ENCODE data around the gene SLC43A2. TPM values are rescaled to one million over a fixed set of nuclear protein-coding genes. Genes with fewer than 3 reads are reported as not detected.

SLC43A2 gene
- total and polyA plus RNA-seq, 2 of the 13 experiments (the other 11 are each of a cell fraction or from before 2014, with no cell fraction given), result 7.3 to 20.0 TPM

- TF ChIP-seq IRF9 (CRISPR knock-in tag; IDR thresholded peaks at IDR 0.05; ENCODE audit: borderline replicate concordance) (no peak), HMGA1 (CRISPR knock-in tag; conservative IDR thresholded peaks at IDR 0.05) (no peak), PAXIP1 (CRISPR knock-in tag; conservative IDR thresholded peaks at IDR 0.05) (no peak), ZNF18 (CRISPR knock-in tag; IDR thresholded peaks at IDR 0.05; ENCODE audit: insufficient replicate concordance) (no peak), ZNF142 (CRISPR knock-in tag; IDR thresholded peaks at IDR 0.05) (no peak), PLSCR1 (CRISPR knock-in tag; IDR thresholded peaks at IDR 0.05; ENCODE audit: borderline replicate concordance) (no peak), GTF2F1 (IDR thresholded peaks at IDR 0.05; ENCODE audit: low read length) (no peak), ZSCAN21 (CRISPR knock-in tag; IDR thresholded peaks at IDR 0.05; ENCODE audit: borderline replicate concordance) (no peak), ZNF619 (CRISPR knock-in tag; IDR thresholded peaks at IDR 0.05) (no peak), ZFP36L2 (CRISPR knock-in tag; IDR thresholded peaks at IDR 0.05) (no peak), HIVEP1 (CRISPR knock-in tag; IDR thresholded peaks at IDR 0.05) (0 out of 2 replicates have a peak, but pooled peaks have one; percentile 9), NPAS2 (CRISPR knock-in tag; IDR thresholded peaks at IDR 0.05; ENCODE audit: borderline replicate concordance) (no peak), DNMT3B (CRISPR knock-in tag; conservative IDR thresholded peaks at IDR 0.05) (no peak), ZNF333 (CRISPR knock-in tag; IDR thresholded peaks at IDR 0.05; ENCODE audit: borderline replicate concordance) (no peak), MAZ (IDR thresholded peaks at IDR 0.05; ENCODE audit: borderline replicate concordance, low read depth, low read length) (peak; percentile 59), MAZ (CRISPR knock-in tag; IDR thresholded peaks at IDR 0.05; ENCODE audit: low read depth) (peak; percentile 48; the same call in 1 of the 2 replicates)
These were observed 346 bp upstream of the SLC43A2 start (continued) for GRCh38 chr17:1628856-1629503.

Measured in HepG2 (cell line).